A549 treated with CpdA at 1 μM for 4 hours (cell line): ENCODE data around the gene FAM174A. TPM values are rescaled to one million over a fixed set of nuclear protein-coding genes. Genes with fewer than 3 reads are reported as not detected.

Experiments used
- total RNA-seq: library from RNA; stranded (reverse); fragments of 200-300 nt; extraction: Qiagen RNA extraction; gene quantifications from 5 replicates; pipeline ENCODE4 v1.2.3, GENCODE V29; 2022; ENCODE audit warnings: low read depth

Gene FAM174A
- 10.0 to 17.1 TPM (median 14.4 TPM) in 5 replicates for total RNA-seq

GRCh38 chr5:100535060-100536005 is at the start of gene FAM174A:
FAM174A (plus strand) TSS chr5:100535374; CDS start chr5:100535531, 157 bp downstream.

